ENCODE results near the gene CERS6.
A peak's percentile ranks its signal among the peaks of the same experiment; 100 is the strongest.
"Not testable (repeated sequence)": the region's sequence is repeated elsewhere in the genome, so short reads cannot be mapped to it uniquely, and the experiment has no call there.

CERS6 gene

GRCh38 chr2:168742258-168742932, 286.3 kb downstream of the CERS6 start:
- DNase-seq = no peak

- no peak for DNase-seq
These were observed 288.8 kb downstream of the CERS6 start for GRCh38 chr2:168744844-168745243.

GRCh38 chr2:168748461-168748860, 292.4 kb downstream of the CERS6 start:
- no peak for DNase-seq

- DNase-seq = no peak
These were observed 293.2 kb downstream of the CERS6 start for GRCh38 chr2:168749297-168749696.

- no peak for DNase-seq
These were observed 295.1 kb downstream of the CERS6 start for GRCh38 chr2:168751104-168751740.

GRCh38 chr2:168752361-168752760, 296.3 kb downstream of the CERS6 start:
- DNase-seq = no peak

- DNase-seq = no peak
These were observed 297.8 kb downstream of the CERS6 start for GRCh38 chr2:168753765-168754329.

GRCh38 chr2:168757223-168757622, 301.2 kb downstream of the CERS6 start:
- DNase-seq = no peak

GRCh38 chr2:168758970-168759820, 303.1 kb downstream of the CERS6 start:
- DNase-seq = peak; percentile 40

- no peak for DNase-seq
These were observed 309.3 kb downstream of the CERS6 start for GRCh38 chr2:168765401-168765800.

- DNase-seq = no peak
These were observed 310.5 kb downstream of the CERS6 start for GRCh38 chr2:168766600-168766999.

GRCh38 chr2:168767258-168767657, 311.2 kb downstream of the CERS6 start:
- DNase-seq = no peak

- not testable (repeated sequence) for DNase-seq
These were observed 312.3 kb downstream of the CERS6 start for GRCh38 chr2:168768357-168768756.

- no peak for DNase-seq
These were observed 314.7 kb downstream of the CERS6 start for GRCh38 chr2:168770796-168771195.

- DNase-seq = no peak
These were observed 316.6 kb downstream of the CERS6 start for GRCh38 chr2:168772704-168773103.

- no peak for DNase-seq
These were observed 317.1 kb downstream of the CERS6 start for GRCh38 chr2:168773128-168773527.

- DNase-seq = peak; percentile 63
These were observed 317.8 kb downstream of the CERS6 start for GRCh38 chr2:168773719-168774521.

- DNase-seq = no peak
These were observed 319.8 kb downstream of the CERS6 start for GRCh38 chr2:168775837-168776236.

- no peak for DNase-seq
These were observed 324.6 kb downstream of the CERS6 start for GRCh38 chr2:168780669-168781071.

GRCh38 chr2:168781191-168781817, 325.2 kb downstream of the CERS6 start:
- no peak for DNase-seq

- no peak for DNase-seq
These were observed 326.2 kb downstream of the CERS6 start for GRCh38 chr2:168782271-168782670.

GRCh38 chr2:168784993-168785392, 328.9 kb downstream of the CERS6 start:
- DNase-seq = no peak

Measured in RPMI8226 (cell line).